NCI-H2081 treated with DMSO at 0.1 percent for 48 hours (cell line): ENCODE measurements around the gene CECR2.
"Not testable (repeated sequence)": the region's sequence is repeated elsewhere in the genome, so short reads cannot be mapped to it uniquely, and the experiment has no call there.

ENCODE experiments used
- DNase-seq: peaks from one replicate; lab custom pipeline; 2025; lab: John Stamatoyannopoulos, UW

The CECR2 gene

GRCh38 chr22:17514084-17514483 is 144.8 kb downstream of the CECR2 start:
- no peak for DNase-seq

- no peak for DNase-seq
Measured at GRCh38 chr22:17518406-17518805, 149.1 kb downstream of the CECR2 start.

- DNase-seq, result not testable (repeated sequence)
Measured at GRCh38 chr22:17521971-17522370, 152.7 kb downstream of the CECR2 start.

- no peak for DNase-seq
Measured at GRCh38 chr22:17523925-17524324, 154.7 kb downstream of the CECR2 start.

GRCh38 chr22:17536269-17536668 is 167.0 kb downstream of the CECR2 start:
- no peak for DNase-seq

GRCh38 chr22:17537155-17537554 is 167.9 kb downstream of the CECR2 start:
- no peak for DNase-seq

- DNase-seq, result no peak
Measured at GRCh38 chr22:17540481-17540880, 171.2 kb downstream of the CECR2 start.

- no peak for DNase-seq
Measured at GRCh38 chr22:17541476-17541875, 172.2 kb downstream of the CECR2 start.

GRCh38 chr22:17542452-17542851 is 173.2 kb downstream of the CECR2 start:
- DNase-seq, result no peak

GRCh38 chr22:17548010-17548755 is 178.9 kb downstream of the CECR2 start:
- no peak for DNase-seq

- no peak for DNase-seq
Measured at GRCh38 chr22:17548756-17549035, 179.4 kb downstream of the CECR2 start.

- DNase-seq, result no peak
Measured at GRCh38 chr22:17549183-17549582, 179.9 kb downstream of the CECR2 start.

GRCh38 chr22:17549655-17550054 is 180.4 kb downstream of the CECR2 start:
- no peak for DNase-seq

- DNase-seq, result no peak
Measured at GRCh38 chr22:17552737-17553136, 183.5 kb downstream of the CECR2 start.

GRCh38 chr22:17554814-17555213 is 185.6 kb downstream of the CECR2 start:
- no peak for DNase-seq

GRCh38 chr22:17559188-17559587 is 189.9 kb downstream of the CECR2 start:
- DNase-seq, result no peak

GRCh38 chr22:17562906-17563870 is 193.9 kb downstream of the CECR2 start, which contains the start of gene SLC25A18:
Gene SLC25A18, plus strand, starts transcription at chr22:17563498. Its CDS starts 16,447 bp downstream, at chr22:17579945.
- no peak for DNase-seq

GRCh38 chr22:17563936-17564391 is 194.7 kb downstream of the CECR2 start:
- DNase-seq, result no peak

- not testable (repeated sequence) for DNase-seq
Measured at GRCh38 chr22:17566016-17566687, 196.9 kb downstream of the CECR2 start.

GRCh38 chr22:17566776-17567175 is 197.5 kb downstream of the CECR2 start:
- DNase-seq, result no peak

GRCh38 chr22:17569971-17570511 is 200.8 kb downstream of the CECR2 start:
- DNase-seq, result no peak
